ENCODE measurements around the gene ANO2. TPM values are rescaled to one million over a fixed set of nuclear protein-coding genes. Genes with fewer than 3 reads are reported as not detected.

Gene ANO2
- total and polyA plus RNA-seq, 4 donors = 2.4 to 30.8 (median 27.8) TPM; not detected in 1

- Histone ChIP-seq H3K27ac (ENCODE audit: low read depth in 1 of 2, low read length in 2 of 2) (no peak overlapping the region), H3K4me3 (ENCODE audit: low read length in 2 of 2) (no peak overlapping the region), H3K4me1 (ENCODE audit: control insufficient read depth in 1 of 2, insufficient read depth in 2 of 2, low read length in 2 of 2) (no peaks in the 10 kb centered on the region), H3K27me3 (ENCODE audit: control insufficient read depth in 1 of 2, insufficient read depth in 2 of 2, low read length in 1 of 2) (no peaks in the 10 kb centered on the region), H3K36me3 (ENCODE audit: control insufficient read depth in 1 of 2, insufficient read depth in 2 of 2, low read length in 1 of 2) (no peaks in the 10 kb centered on the region), H3K9me3 (ENCODE audit: control insufficient read depth, low read length) (no peaks in the 10 kb centered on the region)
- ATAC-seq (ENCODE audit: low FRiP score) (no peak), DNase-seq (no peak)
- 72 to 88% methylated on average over 4 of the region's 4 CpGs for WGBS, 2 donors
- intact Hi-C loops (cut with DNase I) = no loop called here
These were observed 288.2 kb downstream of the ANO2 start for GRCh38 chr12:5656836-5657235.

- no peak for DNase-seq
- ATAC-seq (ENCODE audit: low FRiP score) = no peak
- intact Hi-C loops (cut with DNase I) = no loop called here
- Histone ChIP-seq H3K36me3 (ENCODE audit: control insufficient read depth in 1 of 2, insufficient read depth in 2 of 2, low read length in 1 of 2) (no peaks in the 10 kb centered on the region), H3K27me3 (ENCODE audit: control insufficient read depth in 1 of 2, insufficient read depth in 2 of 2, low read length in 1 of 2) (no peaks in the 10 kb centered on the region), H3K9me3 (ENCODE audit: control insufficient read depth, low read length) (no peaks in the 10 kb centered on the region), H3K4me3 (ENCODE audit: low read length in 2 of 2) (no peak overlapping the region), H3K4me1 (ENCODE audit: control insufficient read depth in 1 of 2, insufficient read depth in 2 of 2, low read length in 2 of 2) (no peaks in the 10 kb centered on the region), H3K27ac (ENCODE audit: low read depth in 1 of 2, low read length in 2 of 2) (no peak overlapping the region)
- 72 to 76% methylated on average over 3 of the region's 3 CpGs for WGBS, 2 donors
These were observed 289.9 kb downstream of the ANO2 start for GRCh38 chr12:5655120-5655519.

- H3K36me3 ChIP-seq (ENCODE audit: control insufficient read depth in 1 of 2, insufficient read depth in 2 of 2, low read length in 1 of 2) = no peaks in the 10 kb centered on the region
- H3K4me3 ChIP-seq (ENCODE audit: low read length in 2 of 2) = no peak overlapping the region
- H3K27me3 ChIP-seq (ENCODE audit: control insufficient read depth in 1 of 2, insufficient read depth in 2 of 2, low read length in 1 of 2) = no peaks in the 10 kb centered on the region
- DNase-seq (no peak), ATAC-seq (ENCODE audit: low FRiP score) (no peak)
- intact Hi-C loops (cut with DNase I) = no loop called here
- H3K9me3 ChIP-seq (ENCODE audit: control insufficient read depth, low read length) = no peaks in the 10 kb centered on the region
- H3K27ac ChIP-seq (ENCODE audit: low read depth in 1 of 2, low read length in 2 of 2) = no peak overlapping the region
- H3K4me1 ChIP-seq (ENCODE audit: control insufficient read depth in 1 of 2, insufficient read depth in 2 of 2, low read length in 2 of 2) = no peaks in the 10 kb centered on the region
These were observed 291.0 kb downstream of the ANO2 start for GRCh38 chr12:5654019-5654418.

- Histone ChIP-seq H3K4me1 (ENCODE audit: control insufficient read depth in 1 of 2, insufficient read depth in 2 of 2, low read length in 2 of 2) (no peaks in the 10 kb centered on the region), H3K27me3 (ENCODE audit: control insufficient read depth in 1 of 2, insufficient read depth in 2 of 2, low read length in 1 of 2) (no peaks in the 10 kb centered on the region), H3K9me3 (ENCODE audit: control insufficient read depth, low read length) (no peaks in the 10 kb centered on the region), H3K27ac (ENCODE audit: low read depth in 1 of 2, low read length in 2 of 2) (no peak overlapping the region), H3K36me3 (ENCODE audit: control insufficient read depth in 1 of 2, insufficient read depth in 2 of 2, low read length in 1 of 2) (no peaks in the 10 kb centered on the region), H3K4me3 (ENCODE audit: low read length in 2 of 2) (no peak overlapping the region)
- no peak for DNase-seq
- WGBS, 2 donors = 61 to 64% methylated on average over 1 of the region's 1 CpG
- no peak for ATAC-seq (ENCODE audit: low FRiP score)
- intact Hi-C loops (cut with DNase I) = no loop called here
These were observed 294.1 kb downstream of the ANO2 start for GRCh38 chr12:5650829-5651461.

- H3K9me3 ChIP-seq (ENCODE audit: control insufficient read depth, low read length) = no peaks in the 10 kb centered on the region
- WGBS, 2 donors = 44 to 64% methylated on average over 2 of the region's 2 CpGs
- no peaks in the 10 kb centered on the region for H3K4me1 ChIP-seq (ENCODE audit: control insufficient read depth in 1 of 2, insufficient read depth in 2 of 2, low read length in 2 of 2)
- ATAC-seq (ENCODE audit: low FRiP score) (no peak), DNase-seq (no peak)
- no peak overlapping the region for H3K27ac ChIP-seq (ENCODE audit: low read depth in 1 of 2, low read length in 2 of 2)
- H3K4me3 ChIP-seq (ENCODE audit: low read length in 2 of 2) = no peak overlapping the region
- H3K27me3 ChIP-seq (ENCODE audit: control insufficient read depth in 1 of 2, insufficient read depth in 2 of 2, low read length in 1 of 2) = no peaks in the 10 kb centered on the region
- no peaks in the 10 kb centered on the region for H3K36me3 ChIP-seq (ENCODE audit: control insufficient read depth in 1 of 2, insufficient read depth in 2 of 2, low read length in 1 of 2)
- intact Hi-C loops (cut with DNase I) = no loop called here
These were observed 294.8 kb downstream of the ANO2 start for GRCh38 chr12:5650281-5650680.

- Histone ChIP-seq H3K9me3 (ENCODE audit: control insufficient read depth, low read length) (no peaks in the 10 kb centered on the region), H3K27ac (ENCODE audit: low read depth in 1 of 2, low read length in 2 of 2) (no peak overlapping the region), H3K27me3 (ENCODE audit: control insufficient read depth in 1 of 2, insufficient read depth in 2 of 2, low read length in 1 of 2) (no peaks in the 10 kb centered on the region), H3K36me3 (ENCODE audit: control insufficient read depth in 1 of 2, insufficient read depth in 2 of 2, low read length in 1 of 2) (no peaks in the 10 kb centered on the region), H3K4me3 (ENCODE audit: low read length in 2 of 2) (no peak overlapping the region), H3K4me1 (ENCODE audit: control insufficient read depth in 1 of 2, insufficient read depth in 2 of 2, low read length in 2 of 2) (no peaks in the 10 kb centered on the region)
- peak; percentile 60 for ATAC-seq (ENCODE audit: low FRiP score)
- WGBS, 2 donors = 32 to 33% methylated on average over 9 of the region's 9 CpGs
- intact Hi-C loops (cut with DNase I) = loop anchor here (5.0 to 10.0 kb wide), 3 partner anchors 137 to 474 kb away; no protein-coding TSS in a partner anchor
- DNase-seq = no peak
These were observed 296.2 kb downstream of the ANO2 start for GRCh38 chr12:5648692-5649359.

GRCh38 chr12:5643266-5643665 is 301.8 kb downstream of the ANO2 start:
- 19 to 42% methylated on average over 2 of the region's 2 CpGs for WGBS, 2 donors
- Histone ChIP-seq H3K27ac (ENCODE audit: low read depth in 1 of 2, low read length in 2 of 2) (no peak overlapping the region), H3K9me3 (ENCODE audit: control insufficient read depth, low read length) (no peaks in the 10 kb centered on the region), H3K4me1 (ENCODE audit: control insufficient read depth in 1 of 2, insufficient read depth in 2 of 2, low read length in 2 of 2) (no peaks in the 10 kb centered on the region), H3K36me3 (ENCODE audit: control insufficient read depth in 1 of 2, insufficient read depth in 2 of 2, low read length in 1 of 2) (no peaks in the 10 kb centered on the region), H3K4me3 (ENCODE audit: low read length in 2 of 2) (no peak overlapping the region), H3K27me3 (ENCODE audit: control insufficient read depth in 1 of 2, insufficient read depth in 2 of 2, low read length in 1 of 2) (no peaks in the 10 kb centered on the region)
- intact Hi-C loops (cut with DNase I) = loop anchor here in 1 of 2 donors (10.0 kb wide), 1 partner anchor 468 kb away; no protein-coding TSS in a partner anchor
- DNase-seq (no peak), ATAC-seq (ENCODE audit: low FRiP score) (no peak)

GRCh38 chr12:5637698-5638097 is 307.4 kb downstream of the ANO2 start:
- Histone ChIP-seq H3K4me1 (ENCODE audit: control insufficient read depth in 1 of 2, insufficient read depth in 2 of 2, low read length in 2 of 2) (no peaks in the 10 kb centered on the region), H3K9me3 (ENCODE audit: control insufficient read depth, low read length) (no peaks in the 10 kb centered on the region), H3K27ac (ENCODE audit: low read depth in 1 of 2, low read length in 2 of 2) (no peak overlapping the region), H3K36me3 (ENCODE audit: control insufficient read depth in 1 of 2, insufficient read depth in 2 of 2, low read length in 1 of 2) (no peaks in the 10 kb centered on the region), H3K4me3 (ENCODE audit: low read length in 2 of 2) (no peak overlapping the region), H3K27me3 (ENCODE audit: control insufficient read depth in 1 of 2, insufficient read depth in 2 of 2, low read length in 1 of 2) (no peaks in the 10 kb centered on the region)
- 74 to 88% methylated on average over 4 of the region's 4 CpGs for WGBS, 2 donors
- no peak for ATAC-seq (ENCODE audit: low FRiP score)
- no peak for DNase-seq
- intact Hi-C loops (cut with DNase I) = no loop called here

GRCh38 chr12:5636907-5637306 is 308.2 kb downstream of the ANO2 start:
- Histone ChIP-seq H3K27me3 (ENCODE audit: control insufficient read depth in 1 of 2, insufficient read depth in 2 of 2, low read length in 1 of 2) (no peaks in the 10 kb centered on the region), H3K4me3 (ENCODE audit: low read length in 2 of 2) (no peak overlapping the region), H3K4me1 (ENCODE audit: control insufficient read depth in 1 of 2, insufficient read depth in 2 of 2, low read length in 2 of 2) (no peaks in the 10 kb centered on the region), H3K9me3 (ENCODE audit: control insufficient read depth, low read length) (no peaks in the 10 kb centered on the region), H3K27ac (ENCODE audit: low read depth in 1 of 2, low read length in 2 of 2) (no peak overlapping the region), H3K36me3 (ENCODE audit: control insufficient read depth in 1 of 2, insufficient read depth in 2 of 2, low read length in 1 of 2) (no peaks in the 10 kb centered on the region)
- intact Hi-C loops (cut with DNase I) = no loop called here
- no peak for DNase-seq
- no peak for ATAC-seq (ENCODE audit: low FRiP score)
- 79 to 83% methylated on average over 4 of the region's 4 CpGs for WGBS, 2 donors

Data from aorta (tissue), 5 donors.